DMS 273 (cell line): ENCODE results near the gene RNF40.
"Not testable (repeated sequence)": the region's sequence is repeated elsewhere in the genome, so short reads cannot be mapped to it uniquely, and the experiment has no call there.

ENCODE experiments used
- DNase-seq: peaks from one replicate; lab custom pipeline; 2025; ENCODE audit not compliant: unreplicated experiment; lab: John Stamatoyannopoulos, UW

Gene RNF40

DNA sequence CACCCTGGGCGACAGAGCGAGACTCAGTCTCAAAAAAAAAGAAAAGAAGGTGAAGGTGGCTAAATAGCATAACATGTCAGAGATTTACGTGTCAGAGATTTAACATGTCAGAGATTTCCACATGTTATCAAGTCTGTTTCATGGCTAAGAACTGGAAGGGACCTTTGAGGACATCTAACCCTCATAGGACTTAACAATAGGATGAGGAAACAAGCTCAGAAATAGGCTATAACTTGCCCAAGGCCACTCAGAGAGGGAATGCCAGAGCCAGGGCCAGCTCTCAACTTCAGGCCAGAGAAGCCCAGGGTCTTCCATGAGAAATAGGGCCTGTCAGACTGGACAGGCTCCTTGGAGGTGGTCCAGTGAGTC, 51.7 kb downstream of the RNF40 start:
- DNase-seq = no peak

- DNase-seq = no peak
These were observed 54.6 kb downstream of the RNF40 start for GRCh38 chr16:30816769-30817168.

- DNase-seq = no peak
These were observed 58.9 kb downstream of the RNF40 start for GRCh38 chr16:30820952-30821421.

DNA sequence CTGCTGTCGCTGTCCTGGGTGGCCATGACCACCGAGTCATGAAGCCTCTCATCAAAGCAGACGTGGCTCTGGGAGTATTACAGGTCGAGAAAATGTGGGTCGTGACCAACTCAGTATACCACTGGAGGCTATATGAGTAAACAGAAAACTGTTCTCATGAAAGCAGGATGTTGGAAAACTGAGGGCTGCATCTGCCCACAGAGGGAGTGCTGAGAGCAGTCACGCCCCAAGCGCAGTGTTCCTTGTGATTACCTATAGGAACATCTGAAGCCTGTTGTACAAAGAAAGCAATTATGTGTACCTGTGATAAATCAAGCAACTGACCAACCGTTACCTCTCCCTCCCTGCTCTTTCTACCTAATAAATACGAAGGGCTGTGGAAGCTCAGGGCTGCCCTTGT, 59.3 kb downstream of the RNF40 start:
- not testable (repeated sequence) for DNase-seq

DNA sequence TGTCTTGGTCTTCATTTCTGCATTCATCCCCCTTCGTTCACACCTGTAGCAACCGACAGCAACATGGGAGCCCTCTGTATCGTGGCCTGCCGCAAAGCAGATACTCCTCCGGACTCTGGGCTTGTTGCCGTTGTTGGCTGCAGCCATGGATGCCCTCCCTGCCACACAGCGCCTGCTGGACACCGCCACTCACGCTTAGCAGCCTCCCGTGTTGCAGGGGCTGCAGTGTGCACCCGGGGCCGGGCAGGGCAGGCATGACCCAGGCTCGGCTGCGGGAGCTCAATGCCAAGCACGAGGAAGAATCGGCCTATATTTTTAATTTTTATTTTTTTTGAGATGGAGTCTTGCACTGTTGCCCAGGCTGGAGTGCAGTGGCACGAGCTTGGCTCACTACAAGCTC, 59.8 kb downstream of the RNF40 start:
- no peak for DNase-seq
